GM06990 (cell line): Measurements from ENCODE around the gene MCM7.

ENCODE experiments used
- DNase-seq: peaks from one replicate; pipeline ENCODE4 v3.0.0-alpha.2; 2011; ENCODE audit not compliant: insufficient read length; ENCODE audit errors: extremely low read depth
- H3K27me3 ChIP-seq: replicated peaks from 2 replicates; pipeline ENCODE4 v1.6.0; 2011; ENCODE audit warnings: low read length; ENCODE audit not compliant: control insufficient read depth, insufficient read depth
- H3K36me3 ChIP-seq: 2 replicates; pipeline ENCODE4 v1.5.1; 2011; ENCODE audit warnings: low read length; ENCODE audit not compliant: control insufficient read depth, insufficient read depth
- H3K4me3 ChIP-seq: replicated peaks from 2 replicates; pipeline ENCODE4 v1.5.1; 2011; ENCODE audit warnings: low read depth, mild to moderate bottlenecking, control low read depth, low read length
- CTCF ChIP-seq: IDR thresholded peaks from 2 replicates; pipeline ENCODE4 v1.5.1; 2011; ENCODE audit warnings: low read length, control low read depth, mild to moderate bottlenecking, inconsistent platforms; ENCODE audit not compliant: insufficient read depth, poor library complexity, severe bottlenecking

MCM7 gene

GRCh38 chr7:100107890-100108289 lies 6.7 kb upstream of the MCM7 start:
- H3K27me3 ChIP-seq: no peaks in the 10 kb centered on the region
- H3K36me3 ChIP-seq: peaks cover 23% of the 10 kb centered on the region
- H3K4me3 ChIP-seq: no peak overlapping the region
- DNase-seq: no peak
- no peak for TF ChIP-seq CTCF

GRCh38 chr7:100107125-100107737 lies 6.0 kb upstream of the MCM7 start:
- Histone ChIP-seq H3K27me3 (no peaks in the 10 kb centered on the region), H3K4me3 (no peak overlapping the region), H3K36me3 (peaks cover 23% of the 10 kb centered on the region)
- DNase-seq: no peak
- no peak for TF ChIP-seq CTCF

DNA sequence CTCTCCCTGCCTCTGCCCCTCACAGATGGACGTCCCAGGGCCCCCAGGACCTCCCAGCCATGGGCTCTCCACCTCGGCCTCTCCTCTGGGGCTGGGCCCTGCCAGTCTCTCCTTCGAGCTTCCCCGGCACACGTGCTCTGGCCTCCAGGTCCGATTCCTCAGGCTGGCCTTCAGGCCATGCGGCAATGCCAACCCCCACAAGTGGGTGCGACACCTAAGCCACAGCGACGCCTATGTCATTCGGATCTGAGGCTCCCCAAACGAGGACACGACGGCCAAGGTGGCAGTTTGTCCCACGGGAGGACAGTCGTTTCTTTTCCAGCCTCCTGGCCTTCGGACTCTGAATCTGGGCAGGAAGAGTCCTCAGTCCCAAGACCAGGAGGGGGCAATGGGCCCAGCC lies 5.4 kb upstream of the MCM7 start:
- no peak overlapping the region for H3K4me3 ChIP-seq
- no peaks in the 10 kb centered on the region for H3K27me3 ChIP-seq
- no peak for DNase-seq
- H3K36me3 ChIP-seq: peaks cover 21% of the 10 kb centered on the region
- no peak for TF ChIP-seq CTCF

GRCh38 chr7:100105534-100105933 lies 4.3 kb upstream of the MCM7 start:
- no peaks in the 10 kb centered on the region for H3K27me3 ChIP-seq
- DNase-seq: no peak
- no peak overlapping the region for H3K4me3 ChIP-seq
- H3K36me3 ChIP-seq: peaks cover 14% of the 10 kb centered on the region
- TF ChIP-seq CTCF: no peak

DNA sequence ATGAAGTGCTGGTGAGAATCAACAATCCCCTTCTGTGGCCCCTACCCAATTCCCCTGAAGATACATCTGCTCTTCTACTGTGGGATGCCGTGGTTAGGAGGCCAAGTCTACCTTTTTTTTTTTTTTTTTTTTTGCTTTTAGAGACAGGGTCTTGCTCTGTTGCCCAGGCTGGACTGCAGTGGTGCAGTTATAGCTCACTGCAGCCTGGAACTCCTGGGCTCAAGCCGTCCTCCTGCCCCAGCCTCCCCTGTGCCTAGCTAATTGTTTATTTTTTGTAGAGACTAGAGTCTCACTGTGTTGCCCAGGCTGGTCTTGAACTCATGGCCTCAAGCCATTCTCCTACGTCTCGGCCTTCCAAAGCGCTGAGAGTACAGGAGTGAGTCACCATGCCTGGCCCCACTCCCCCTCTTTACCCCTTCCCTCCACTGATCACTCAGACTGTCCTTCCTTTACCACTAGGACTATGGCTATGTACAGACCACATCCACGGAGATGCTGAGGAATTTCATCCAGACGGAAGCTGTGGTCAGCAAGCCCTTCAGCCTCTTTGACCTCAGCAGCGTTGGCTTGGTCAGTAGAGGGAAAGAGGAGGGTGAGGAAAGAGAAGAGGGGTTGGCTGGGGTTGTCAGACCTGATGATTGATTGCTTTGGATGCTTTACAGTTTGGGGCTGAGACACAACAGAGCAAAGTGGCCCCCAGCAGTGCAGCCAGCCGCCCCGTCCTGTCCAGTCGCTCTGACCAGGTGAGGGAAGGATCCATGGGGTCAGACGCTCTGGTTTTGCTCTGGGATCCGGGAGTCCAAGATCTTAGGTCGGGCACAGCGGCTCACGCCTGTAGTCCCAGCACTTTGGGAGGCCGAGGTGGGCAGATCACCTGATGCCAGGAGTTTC lies 2.0 kb upstream of the MCM7 start:
- no peaks in the 10 kb centered on the region for H3K27me3 ChIP-seq
- H3K36me3 ChIP-seq: peaks cover 22% of the 10 kb centered on the region
- no peak overlapping the region for H3K4me3 ChIP-seq
- TF ChIP-seq CTCF: no peak
- DNase-seq: no peak
